Neural cell (in vitro differentiated cells): ENCODE results near the gene CAMK1D. TPM values are rescaled to one million over a fixed set of nuclear protein-coding genes. Genes with fewer than 3 reads are reported as not detected.

ENCODE experiments used
- H2AFZ ChIP-seq: fragments of 200-600, 300-800 bp; sonication (generic), shearing (Covaris generic); 2 replicates; pipeline ENCODE4 v1.6.0; 2014; ENCODE audit warnings: low read depth, mild to moderate bottlenecking, antibody characterized with exemption, low read length, moderate library complexity
- H3F3A ChIP-seq: fragments of 200-600 bp; shearing (Covaris generic); 2 replicates; pipeline ENCODE4 v1.6.1; 2016; ENCODE audit warnings: mild to moderate bottlenecking, moderate library complexity, mixed read lengths, antibody characterized with exemption, low read length; ENCODE audit not compliant: insufficient read depth, poor library complexity, severe bottlenecking
- H3K27ac ChIP-seq: fragments of 200-600, 300-800 bp; sonication (generic), shearing (Covaris generic); 2 replicates; pipeline ENCODE4 v1.5.1; 2014; ENCODE audit warnings: mild to moderate bottlenecking, low read length, moderate library complexity
- H3K27me3 ChIP-seq: fragments of 300-800, 200-600 bp; sonication (generic), shearing (Covaris generic); 2 replicates; pipeline ENCODE4 v1.6.0; 2014; ENCODE audit warnings: mild to moderate bottlenecking, low read depth, low read length, moderate library complexity; ENCODE audit not compliant: insufficient read depth
- H3K36me3 ChIP-seq: fragments of 300-800, 200-600 bp; sonication (generic), shearing (Covaris generic); 2 replicates; pipeline ENCODE4 v1.5.1; 2014; ENCODE audit warnings: mild to moderate bottlenecking, antibody characterized with exemption, low read length, moderate library complexity; ENCODE audit not compliant: insufficient read depth
- H3K4me2 ChIP-seq: fragments of 300-800, 200-600 bp; sonication (generic), shearing (Covaris generic); 2 replicates; pipeline ENCODE4 v1.6.0; 2014; ENCODE audit warnings: mild to moderate bottlenecking, low read length
- H3K4me3 ChIP-seq: fragments of 300-800, 200-600 bp; sonication (generic), shearing (Covaris generic); 2 replicates; pipeline ENCODE4 v1.5.1; 2014; ENCODE audit warnings: mild to moderate bottlenecking, low read length, moderate library complexity
- H3K79me2 ChIP-seq: fragments of 200-600 bp; shearing (Covaris generic); replicated peaks from 2 replicates; pipeline ENCODE4 v1.6.0; 2014; ENCODE audit warnings: mild to moderate bottlenecking, low read length, moderate library complexity; ENCODE audit not compliant: insufficient read depth
- H3K9ac ChIP-seq: fragments of 300-800, 200-600 bp; sonication (generic), shearing (Covaris generic); 2 replicates; pipeline ENCODE4 v1.6.1; 2016; ENCODE audit warnings: mild to moderate bottlenecking, low read length, mixed read lengths
- H3K9me2 ChIP-seq: fragments of 200-600 bp; shearing (Covaris generic); 2 replicates; pipeline ENCODE4 v1.6.1; 2016; ENCODE audit warnings: mild to moderate bottlenecking, low read length, mixed read lengths; ENCODE audit not compliant: insufficient read depth
- H3K9me3 ChIP-seq: fragments of 200-600, 300-800 bp; sonication (generic), shearing (Covaris generic); 2 replicates; pipeline ENCODE4 v1.6.1; 2016; ENCODE audit warnings: mild to moderate bottlenecking, mixed run types, low read length, moderate library complexity, mixed read lengths
- H4K20me1 ChIP-seq: fragments of 200-600 bp; shearing (Covaris generic); 2 replicates; pipeline ENCODE4 v1.6.1; 2016; ENCODE audit warnings: mild to moderate bottlenecking, mixed run types; ENCODE audit not compliant: insufficient read depth
- CTCF ChIP-seq: fragments of 450-650 bp; IDR thresholded peaks from 2 replicates; pipeline ENCODE4 v1.5.1; 2014; ENCODE audit warnings: antibody characterized with exemption, mild to moderate bottlenecking, moderate library complexity; ENCODE audit not compliant: poor library complexity, severe bottlenecking
- EP300 ChIP-seq: fragments of 450-650 bp; conservative IDR thresholded peaks from 2 replicates; pipeline ENCODE4 v1.6.1; 2014; ENCODE audit warnings: antibody characterized with exemption, mild to moderate bottlenecking, moderate library complexity; ENCODE audit not compliant: poor library complexity, severe bottlenecking
- EZH2 ChIP-seq: fragments of 200-600, 300-800 bp; shearing (Covaris generic), sonication (generic); IDR thresholded peaks from 2 replicates; pipeline ENCODE4 v1.6.1; 2014; ENCODE audit warnings: antibody characterized with exemption, low read length, borderline replicate concordance, mild to moderate bottlenecking; ENCODE audit not compliant: insufficient read depth, poor library complexity, severe bottlenecking
- MXI1 ChIP-seq: fragments of 450-650 bp; conservative IDR thresholded peaks from 2 replicates; pipeline ENCODE4 v1.6.1; 2014; ENCODE audit warnings: antibody characterized with exemption, mild to moderate bottlenecking; ENCODE audit not compliant: poor library complexity, severe bottlenecking
- POLR2AphosphoS5 ChIP-seq: IDR thresholded peaks from 2 replicates; pipeline ENCODE4 v1.6.1; 2012
- RAD21 ChIP-seq: fragments of 450-650 bp; conservative IDR thresholded peaks from 2 replicates; pipeline ENCODE4 v1.6.1; 2014; ENCODE audit warnings: antibody characterized with exemption, mild to moderate bottlenecking, moderate library complexity
- SMC3 ChIP-seq: fragments of 450-650 bp; conservative IDR thresholded peaks from 2 replicates; pipeline ENCODE4 v1.6.1; 2014; ENCODE audit warnings: antibody characterized with exemption, mild to moderate bottlenecking, moderate library complexity; ENCODE audit not compliant: poor library complexity
- TAF1 ChIP-seq: IDR thresholded peaks from 2 replicates; pipeline ENCODE4 v1.6.1; 2012; ENCODE audit warnings: low read depth
- polyA plus RNA-seq: library from polyadenylated mRNA; depleted of rRNA; stranded (reverse); fragments of >200 nt; gene quantifications from 2 replicates; pipeline ENCODE4 v1.2.3, GENCODE V29; 2014
- TF ChIP-seq, protein P1 (sequence below): IDR thresholded peaks from 2 replicates; pipeline ENCODE4 v1.6.1; 2012; ENCODE audit warnings: borderline replicate concordance

The CAMK1D gene
- polyA plus RNA-seq, 1 donor from 2014 or later, result 13.8 TPM

GRCh38 chr10:12872577-12872976, 523.2 kb downstream of the CAMK1D start:
- Histone ChIP-seq H3K9ac (no peak overlapping the region), H2AFZ (no peak overlapping the region), H3K9me2 (no peaks in the 10 kb centered on the region), H3K27ac (no peak overlapping the region), H3K36me3 (no peaks in the 10 kb centered on the region), H3F3A (no peaks in the 10 kb centered on the region), H3K27me3 (no peaks in the 10 kb centered on the region), H3K4me3 (no peak overlapping the region), H3K4me2 (no peak overlapping the region), H4K20me1 (no peaks in the 10 kb centered on the region), H3K9me3 (no peaks in the 10 kb centered on the region), H3K79me2 (no peaks in the 10 kb centered on the region)
- no peak for TF ChIP-seq SMC3
- TF ChIP-seq EP300, result no peak
- TF ChIP-seq RAD21, result no peak
- TF ChIP-seq TAF1, result no peak
- no peak for TF ChIP-seq MXI1
- TF ChIP-seq, protein P1, sequence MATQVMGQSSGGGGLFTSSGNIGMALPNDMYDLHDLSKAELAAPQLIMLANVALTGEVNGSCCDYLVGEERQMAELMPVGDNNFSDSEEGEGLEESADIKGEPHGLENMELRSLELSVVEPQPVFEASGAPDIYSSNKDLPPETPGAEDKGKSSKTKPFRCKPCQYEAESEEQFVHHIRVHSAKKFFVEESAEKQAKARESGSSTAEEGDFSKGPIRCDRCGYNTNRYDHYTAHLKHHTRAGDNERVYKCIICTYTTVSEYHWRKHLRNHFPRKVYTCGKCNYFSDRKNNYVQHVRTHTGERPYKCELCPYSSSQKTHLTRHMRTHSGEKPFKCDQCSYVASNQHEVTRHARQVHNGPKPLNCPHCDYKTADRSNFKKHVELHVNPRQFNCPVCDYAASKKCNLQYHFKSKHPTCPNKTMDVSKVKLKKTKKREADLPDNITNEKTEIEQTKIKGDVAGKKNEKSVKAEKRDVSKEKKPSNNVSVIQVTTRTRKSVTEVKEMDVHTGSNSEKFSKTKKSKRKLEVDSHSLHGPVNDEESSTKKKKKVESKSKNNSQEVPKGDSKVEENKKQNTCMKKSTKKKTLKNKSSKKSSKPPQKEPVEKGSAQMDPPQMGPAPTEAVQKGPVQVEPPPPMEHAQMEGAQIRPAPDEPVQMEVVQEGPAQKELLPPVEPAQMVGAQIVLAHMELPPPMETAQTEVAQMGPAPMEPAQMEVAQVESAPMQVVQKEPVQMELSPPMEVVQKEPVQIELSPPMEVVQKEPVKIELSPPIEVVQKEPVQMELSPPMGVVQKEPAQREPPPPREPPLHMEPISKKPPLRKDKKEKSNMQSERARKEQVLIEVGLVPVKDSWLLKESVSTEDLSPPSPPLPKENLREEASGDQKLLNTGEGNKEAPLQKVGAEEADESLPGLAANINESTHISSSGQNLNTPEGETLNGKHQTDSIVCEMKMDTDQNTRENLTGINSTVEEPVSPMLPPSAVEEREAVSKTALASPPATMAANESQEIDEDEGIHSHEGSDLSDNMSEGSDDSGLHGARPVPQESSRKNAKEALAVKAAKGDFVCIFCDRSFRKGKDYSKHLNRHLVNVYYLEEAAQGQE, result no peak
- TF ChIP-seq EZH2, result no peak
- no peak for TF ChIP-seq POLR2AphosphoS5
- TF ChIP-seq CTCF, result no peak

DNA sequence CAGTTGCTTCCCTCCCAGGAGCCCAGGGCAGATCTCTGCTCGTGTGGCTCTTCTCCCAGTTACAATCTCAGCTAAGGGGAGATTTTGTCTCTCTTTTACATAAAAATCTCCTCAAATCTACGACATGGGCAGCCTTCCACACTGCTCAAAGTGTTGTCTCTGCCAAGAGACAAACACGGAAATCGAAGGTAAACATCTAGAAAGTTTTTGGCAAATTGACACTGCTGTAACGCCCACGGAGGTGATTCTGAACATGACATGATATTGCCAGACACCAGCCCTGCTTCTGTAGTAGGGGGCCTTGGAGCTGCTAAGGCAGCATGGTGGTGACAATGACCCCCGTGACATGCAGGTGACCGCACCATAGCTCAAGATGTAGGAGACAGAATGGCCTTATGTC, 523.8 kb downstream of the CAMK1D start:
- Histone ChIP-seq H3K36me3 (no peaks in the 10 kb centered on the region), H2AFZ (no peak overlapping the region), H3K27me3 (no peaks in the 10 kb centered on the region), H3F3A (no peaks in the 10 kb centered on the region), H3K4me2 (no peak overlapping the region), H4K20me1 (no peaks in the 10 kb centered on the region), H3K79me2 (no peaks in the 10 kb centered on the region), H3K9ac (no peak overlapping the region), H3K9me3 (no peaks in the 10 kb centered on the region), H3K9me2 (no peaks in the 10 kb centered on the region), H3K27ac (no peak overlapping the region), H3K4me3 (no peak overlapping the region)
- TF ChIP-seq EP300, result no peak
- no peak for TF ChIP-seq RAD21
- TF ChIP-seq SMC3, result no peak
- no peak for TF ChIP-seq CTCF
- TF ChIP-seq POLR2AphosphoS5, result no peak
- no peak for TF ChIP-seq EZH2
